H1 (cell line): ENCODE data around the gene EGLN2. TPM values are rescaled to one million over a fixed set of nuclear protein-coding genes. Genes with fewer than 3 reads are reported as not detected.

Experiments
- BACH1 ChIP-seq: IDR thresholded peaks from 2 replicates; pipeline ENCODE4 v1.6.1; 2012; ENCODE audit warnings: low read length, improper control_type of control experiment
- BRCA1 ChIP-seq: IDR thresholded peaks from 2 replicates; pipeline ENCODE4 v1.6.1; 2012; ENCODE audit warnings: low read depth, low read length, improper control_type of control experiment
- CHD7 ChIP-seq: fragments of 300-600 bp; sonication (generic); IDR thresholded peaks from 2 replicates; pipeline ENCODE4 v1.7.1; 2012; ENCODE audit warnings: low read length, moderate library complexity, mild to moderate bottlenecking, inconsistent platforms; ENCODE audit not compliant: insufficient replicate concordance
- FOSL1 ChIP-seq: IDR thresholded peaks from 2 replicates; pipeline ENCODE4 v1.6.1; 2011; ENCODE audit warnings: mild to moderate bottlenecking, low read depth, low read length, moderate library complexity; ENCODE audit not compliant: insufficient read depth
- HDAC6 ChIP-seq: IDR thresholded peaks from one replicate; pipeline ENCODE4 v1.7.1; 2012; ENCODE audit warnings: low read depth, mild to moderate bottlenecking, inconsistent platforms, low read length, moderate library complexity
- KDM5A ChIP-seq: fragments of 200-600 bp; IDR thresholded peaks from 2 replicates; pipeline ENCODE4 v1.7.1; 2012; ENCODE audit warnings: mild to moderate bottlenecking, low read length, inconsistent platforms, mixed read lengths
- POLR2A ChIP-seq, 2 experiments: IDR thresholded peaks; 1 replicate in 1 of 2; 2 replicates in 1 of 2; pipeline ENCODE4 v1.6.1; 2011; ENCODE audit warnings: low read depth in 2 of 2, low read length in 2 of 2, mild to moderate bottlenecking in 2 of 2; ENCODE audit errors: control extremely low read depth in 1 of 2
- POU5F1 ChIP-seq: IDR thresholded peaks from 2 replicates; pipeline ENCODE4 v1.6.1; 2011; ENCODE audit warnings: low read depth, mild to moderate bottlenecking, low read length, moderate library complexity
- RBBP5 ChIP-seq: IDR thresholded peaks from 2 replicates; pipeline ENCODE4 v1.7.1; 2012; ENCODE audit warnings: low read depth, mild to moderate bottlenecking, inconsistent platforms, low read length, moderate library complexity, borderline replicate concordance
- TAF7 ChIP-seq: optimal IDR thresholded peaks from 2 replicates; pipeline ENCODE3; 2011; ENCODE audit warnings: low read depth, mild to moderate bottlenecking, inconsistent platforms, low read length, moderate library complexity, borderline replicate concordance
- TCF12 ChIP-seq: IDR thresholded peaks from 2 replicates; pipeline ENCODE4 v1.6.1; 2011; ENCODE audit warnings: low read depth, mild to moderate bottlenecking, low read length
- TEAD4 ChIP-seq: IDR thresholded peaks from 2 replicates; pipeline ENCODE4 v1.6.1; 2012; ENCODE audit warnings: low read depth, low read length, inconsistent platforms, mixed read lengths
- polyA plus RNA-seq, 7 experiments: library from polyadenylated mRNA; depleted of rRNA in 3 of 7; stranded (reverse) in 5 of 7; unstranded in 2 of 7; fragments of >200 nt in 5 of 7; fragments of 200-250 nt in 2 of 7; gene quantifications; 1 replicate in 5 of 7; 2 replicates in 1 of 7; 4 replicates in 1 of 7; pipeline versions ENCODE4 v1.2.1 to v1.2.3, GENCODE V29; 2011 to 2013; ENCODE audit warnings: missing spikeins in 2 of 7, mixed read lengths in 2 of 7
- total RNA-seq: library from RNA; stranded (reverse); fragmentation: NEBNext Ultra II Directional; extraction: Animal tissue kit (Norgen Biotek cat#: 25700); gene quantifications from 2 replicates; pipeline ENCODE4 v1.2.1, GENCODE V29; 2021

EGLN2 gene
- total and polyA plus RNA-seq, 2 of the 8 experiments (the other 6 are each of a cell fraction or from before 2014, with no cell fraction given): 86.9 to 103 TPM

DNA sequence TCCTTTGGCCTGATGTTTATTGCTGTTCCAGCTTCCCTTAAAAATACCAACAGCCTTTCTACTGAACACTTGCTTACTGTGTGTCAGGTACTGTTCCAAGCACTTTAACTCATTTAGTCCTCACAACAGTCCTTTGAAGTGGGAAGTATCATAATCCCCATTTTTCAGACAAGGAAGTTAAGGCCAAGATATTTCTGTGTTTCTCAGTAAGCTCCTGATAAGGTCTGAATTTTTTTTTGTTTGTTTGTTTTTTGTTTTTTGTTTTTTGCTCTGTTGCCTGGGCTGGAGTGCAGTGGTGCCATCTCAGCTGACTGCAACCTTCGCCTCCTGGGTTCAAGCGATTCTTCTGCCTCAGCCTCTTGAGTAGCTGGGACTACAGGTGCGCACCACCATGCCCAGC is 40.5 kb upstream of the EGLN2 start (continued):
- no peak for TF ChIP-seq CHD7
- TF ChIP-seq TEAD4: no peak
- no peak for TF ChIP-seq POLR2A (IDR thresholded peaks at IDR 0.05; ENCODE audit: control extremely low read depth in 1 of 2, low read depth in 2 of 2, low read length in 2 of 2)
- TF ChIP-seq POU5F1: no peak
- TF ChIP-seq RBBP5: no peak
- no peak for TF ChIP-seq KDM5A
- no peak for TF ChIP-seq FOSL1
- no peak for TF ChIP-seq TAF7
- no peak for TF ChIP-seq TCF12
- TF ChIP-seq BACH1: no peak
- TF ChIP-seq HDAC6: no peak
- TF ChIP-seq BRCA1: no peak
